NCI-H82 (cell line): Measurements from ENCODE around the gene SGCE.
"Not testable (repeated sequence)": the region's sequence is repeated elsewhere in the genome, so short reads cannot be mapped to it uniquely, and the experiment has no call there.

ENCODE experiments used
- DNase-seq: peaks from one replicate; lab custom pipeline; 2025; lab: John Stamatoyannopoulos, UW

SGCE gene

GRCh38 chr7:94655848-94656657, at the start of gene SGCE:
Gene SGCE (minus strand): TSS chr7:94656133. CDS start chr7:94656098, 35 bp downstream.
- peak; percentile 78 for DNase-seq

- DNase-seq = not testable (repeated sequence)
These were observed 49.5 kb upstream of the SGCE start for GRCh38 chr7:94705155-94706021.

GRCh38 chr7:94701555-94701973, 45.6 kb upstream of the SGCE start:
- DNase-seq = no peak

- DNase-seq = no peak
These were observed 45.1 kb upstream of the SGCE start for GRCh38 chr7:94700926-94701554.

GRCh38 chr7:94698275-94698674, 42.3 kb upstream of the SGCE start:
- DNase-seq = no peak

GRCh38 chr7:94697035-94697974, 41.4 kb upstream of the SGCE start:
- DNase-seq = no peak

- DNase-seq = no peak
These were observed 31.9 kb upstream of the SGCE start for GRCh38 chr7:94687810-94688209.

GRCh38 chr7:94687076-94687475, 31.1 kb upstream of the SGCE start:
- no peak for DNase-seq

- DNase-seq = no peak
These were observed 27.1 kb upstream of the SGCE start for GRCh38 chr7:94683066-94683465.

GRCh38 chr7:94679358-94679757, 23.4 kb upstream of the SGCE start:
- no peak for DNase-seq

- DNase-seq = no peak
These were observed 20.5 kb upstream of the SGCE start for GRCh38 chr7:94676431-94676830.

GRCh38 chr7:94675356-94675755, 19.4 kb upstream of the SGCE start:
- DNase-seq = no peak

- DNase-seq = no peak
These were observed 15.7 kb upstream of the SGCE start for GRCh38 chr7:94671444-94672235.

- DNase-seq = no peak
These were observed 14.0 kb upstream of the SGCE start for GRCh38 chr7:94669773-94670495.

- no peak for DNase-seq
These were observed 11.1 kb upstream of the SGCE start for GRCh38 chr7:94666879-94667587.

- no peak for DNase-seq
These were observed 9.5 kb upstream of the SGCE start for GRCh38 chr7:94665426-94665825.

GRCh38 chr7:94664023-94664422, 8.1 kb upstream of the SGCE start:
- no peak for DNase-seq

GRCh38 chr7:94662548-94662947, 6.6 kb upstream of the SGCE start:
- no peak for DNase-seq

GRCh38 chr7:94660006-94660405, 4.1 kb upstream of the SGCE start:
- DNase-seq = no peak
